Nephron (organoid): ENCODE results near the gene SEC63.

ENCODE experiments used
- H3K27ac Mint-ChIP-seq, 3 experiments: 2 replicates each; pipeline ENCODE4 v1.8.0; 2020; ENCODE audit warnings: mixed read lengths in 3 of 3, mild to moderate bottlenecking in 2 of 3, moderate library complexity in 1 of 3
- H3K27me3 Mint-ChIP-seq: 2 replicates; pipeline ENCODE4 v1.8.0; 2021; ENCODE audit warnings: low read depth, mild to moderate bottlenecking, moderate library complexity, mixed read lengths
- H3K36me3 Mint-ChIP-seq: 2 replicates; pipeline ENCODE4 v1.8.0; 2020; ENCODE audit warnings: low read depth, mixed read lengths
- H3K4me1 Mint-ChIP-seq: 2 replicates; pipeline ENCODE4 v1.8.0; 2020; ENCODE audit warnings: mixed read lengths
- H3K4me3 Mint-ChIP-seq, 3 experiments: 2 replicates each; pipeline ENCODE4 v1.8.0; 2020; ENCODE audit warnings: mild to moderate bottlenecking in 3 of 3, mixed read lengths in 3 of 3, moderate library complexity in 2 of 3
- H3K9me3 Mint-ChIP-seq: 2 replicates; pipeline ENCODE4 v1.8.0; 2020; ENCODE audit warnings: mixed read lengths
- CTCF ChIP-seq, 3 experiments: fragments of 200-600 bp; sonication (generic); IDR thresholded peaks; one replicate each; pipeline ENCODE4 v1.5.0; 2021; ENCODE audit warnings: antibody characterized with exemption in 3 of 3; ENCODE audit not compliant: unreplicated experiment in 3 of 3

SEC63 gene

DNA sequence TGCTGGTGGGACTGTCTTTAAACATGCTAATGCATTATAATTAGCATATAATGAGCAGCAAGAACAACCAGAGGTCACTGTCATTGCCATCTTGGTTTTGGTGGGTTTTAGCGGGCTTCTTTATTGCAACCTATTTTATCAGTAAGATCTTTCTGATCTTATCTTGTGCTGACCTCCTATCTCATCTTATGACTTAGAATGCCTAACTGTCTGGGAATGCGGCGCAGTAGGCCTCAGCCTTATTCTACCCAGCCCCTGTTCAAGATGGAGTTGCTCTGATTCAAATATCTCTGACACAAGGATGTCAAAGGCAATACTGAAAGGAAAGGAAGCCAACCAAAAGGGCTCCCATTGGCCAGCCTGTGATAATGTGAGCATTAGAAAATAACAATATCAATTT lies 29.8 kb upstream of the SEC63 start:
- no peak overlapping the region for H3K4me3 Mint-ChIP-seq
- no peak overlapping the region for H3K27ac Mint-ChIP-seq
- no peaks in the 10 kb centered on the region for H3K9me3 Mint-ChIP-seq
- peaks cover 7% of the 10 kb centered on the region for H3K4me1 Mint-ChIP-seq
- TF ChIP-seq CTCF (IDR thresholded peaks at IDR 0.05; ENCODE audit: unreplicated experiment in 3 of 3), result no peak
- peaks cover 8% of the 10 kb centered on the region for H3K27me3 Mint-ChIP-seq
- H3K36me3 Mint-ChIP-seq, result no peaks in the 10 kb centered on the region

- Mint-ChIP-seq H3K27me3 (peaks cover 8% of the 10 kb centered on the region), H3K9me3 (no peaks in the 10 kb centered on the region), H3K4me3 (no peak overlapping the region), H3K4me1 (peaks cover 1% of the 10 kb centered on the region), H3K36me3 (no peaks in the 10 kb centered on the region), H3K27ac (no peak overlapping the region)
- no peak for TF ChIP-seq CTCF (IDR thresholded peaks at IDR 0.05; ENCODE audit: unreplicated experiment in 3 of 3)
Measured at GRCh38 chr6:107985701-107986100, 27.7 kb upstream of the SEC63 start.

DNA sequence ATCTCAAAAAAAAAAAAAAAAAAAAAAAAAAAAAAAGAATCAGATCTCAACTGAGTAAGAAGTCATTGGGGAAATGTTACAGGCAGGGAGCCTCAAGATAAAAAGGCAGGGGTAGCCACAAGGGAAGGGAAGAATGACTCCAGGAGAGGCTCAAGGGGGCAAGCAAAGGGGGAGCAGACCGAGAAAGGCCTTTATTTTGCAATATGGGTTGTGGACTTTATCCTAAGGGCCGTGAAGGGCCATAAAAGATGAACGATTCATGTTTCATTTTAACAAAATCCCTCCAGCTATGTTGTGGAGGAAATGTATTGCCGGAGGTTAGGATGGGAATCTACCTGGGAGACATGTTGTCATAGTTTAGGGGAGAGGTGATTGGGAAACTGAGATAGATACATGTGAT lies 25.8 kb upstream of the SEC63 start:
- Mint-ChIP-seq H3K27me3 (peaks cover 8% of the 10 kb centered on the region), H3K9me3 (no peaks in the 10 kb centered on the region), H3K4me3 (no peak overlapping the region), H3K36me3 (no peaks in the 10 kb centered on the region), H3K4me1 (no peaks in the 10 kb centered on the region), H3K27ac (no peak overlapping the region)
- no peak for TF ChIP-seq CTCF (IDR thresholded peaks at IDR 0.05; ENCODE audit: unreplicated experiment in 3 of 3)

- H3K9me3 Mint-ChIP-seq, result no peaks in the 10 kb centered on the region
- no peak overlapping the region for H3K27ac Mint-ChIP-seq
- no peak for TF ChIP-seq CTCF (IDR thresholded peaks at IDR 0.05; ENCODE audit: unreplicated experiment in 3 of 3)
- no peaks in the 10 kb centered on the region for H3K36me3 Mint-ChIP-seq
- H3K27me3 Mint-ChIP-seq, result peaks cover 8% of the 10 kb centered on the region
- H3K4me1 Mint-ChIP-seq, result no peaks in the 10 kb centered on the region
- no peak overlapping the region for H3K4me3 Mint-ChIP-seq
Measured at GRCh38 chr6:107982486-107982885, 24.5 kb upstream of the SEC63 start.

GRCh38 chr6:107981695-107982094 lies 23.7 kb upstream of the SEC63 start:
- H3K36me3 Mint-ChIP-seq, result no peaks in the 10 kb centered on the region
- TF ChIP-seq CTCF (IDR thresholded peaks at IDR 0.05; ENCODE audit: unreplicated experiment in 3 of 3), result no peak
- no peaks in the 10 kb centered on the region for H3K4me1 Mint-ChIP-seq
- H3K4me3 Mint-ChIP-seq, result no peak overlapping the region
- H3K27ac Mint-ChIP-seq, result no peak overlapping the region
- no peaks in the 10 kb centered on the region for H3K9me3 Mint-ChIP-seq
- H3K27me3 Mint-ChIP-seq, result peaks cover 8% of the 10 kb centered on the region

GRCh38 chr6:107977283-107977682 lies 19.3 kb upstream of the SEC63 start:
- no peaks in the 10 kb centered on the region for H3K36me3 Mint-ChIP-seq
- no peak overlapping the region for H3K27ac Mint-ChIP-seq
- H3K4me1 Mint-ChIP-seq, result no peaks in the 10 kb centered on the region
- H3K4me3 Mint-ChIP-seq, result no peak overlapping the region
- peak; percentile 39 to 56 (median 50) for TF ChIP-seq CTCF (IDR thresholded peaks at IDR 0.05; ENCODE audit: unreplicated experiment in 3 of 3)
- H3K27me3 Mint-ChIP-seq, result peaks cover 3% of the 10 kb centered on the region
- H3K9me3 Mint-ChIP-seq, result no peaks in the 10 kb centered on the region
